ENCODE measurements around the gene SORCS2. TPM values are rescaled to one million over a fixed set of nuclear protein-coding genes. Genes with fewer than 3 reads are reported as not detected.

The SORCS2 gene
- total RNA-seq, 3 donors from 2014 or later: 0.66 to 1.3 (median 0.80) TPM

DNA sequence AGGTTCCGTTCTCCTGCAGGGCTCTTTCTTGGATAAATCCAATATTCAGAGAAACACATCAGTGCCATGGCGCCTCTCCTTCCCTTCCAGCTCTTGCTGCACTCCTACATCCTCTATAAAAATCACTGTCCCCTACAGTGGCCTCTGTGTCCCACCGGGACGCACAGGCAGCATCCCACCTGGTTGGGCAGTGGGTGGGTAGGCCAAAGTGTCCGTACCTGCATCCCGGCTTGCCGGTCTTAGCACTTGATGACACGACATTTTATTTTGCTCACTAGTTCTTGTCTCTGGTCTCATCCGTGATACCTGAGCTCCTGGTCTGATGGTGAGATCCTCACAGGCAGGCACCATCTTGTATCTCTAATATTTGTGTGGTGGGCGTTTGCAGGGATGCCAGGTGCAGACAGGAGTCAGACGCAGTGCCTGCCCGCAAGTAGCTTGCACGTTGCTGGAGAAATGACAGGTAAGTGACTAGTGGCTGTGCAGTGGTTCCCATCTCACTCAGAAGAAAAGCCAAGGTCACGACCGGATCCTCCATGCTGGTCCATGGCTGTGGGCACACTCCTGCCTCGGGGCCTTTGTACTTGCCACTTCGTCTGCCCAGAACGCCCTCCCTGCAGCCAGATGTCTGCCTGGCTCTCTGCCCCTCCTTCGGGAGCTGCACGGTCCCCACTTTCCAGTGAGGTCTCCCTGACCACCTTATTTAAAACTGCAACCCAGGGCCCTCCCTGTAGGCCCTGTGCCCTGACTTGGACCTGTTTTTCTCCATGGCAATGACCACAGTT, 109.7 kb downstream of the SORCS2 start:
- no peaks in the 10 kb centered on the region for H3K36me3 ChIP-seq
- H3K27ac ChIP-seq: no peak overlapping the region
- intact Hi-C loops (cut with DNase I; ENCODE audit: low total_unique reads): no loop called here
- TF ChIP-seq POLR2AphosphoS5 (IDR thresholded peaks at IDR 0.05): no peak
- TF ChIP-seq CTCF (IDR thresholded peaks at IDR 0.05): no peak
- no peak for TF ChIP-seq POLR2A (IDR thresholded peaks at IDR 0.05)
- no peak overlapping the region for H3K4me3 ChIP-seq
- H3K4me1 ChIP-seq: no peaks in the 10 kb centered on the region
- peaks cover 0 to 16% of the 10 kb centered on the region in 2 donors for H3K27me3 ChIP-seq
- no peaks in the 10 kb centered on the region for H3K9me3 ChIP-seq
- no peak for DNase-seq (ENCODE audit: low spot score in 2 of 2)

GRCh38 chr4:7302781-7303404, 110.6 kb downstream of the SORCS2 start:
- Histone ChIP-seq H3K4me1 (no peaks in the 10 kb centered on the region), H3K4me3 (no peak overlapping the region), H3K27ac (no peak overlapping the region), H3K27me3 (peaks cover 0 to 16% of the 10 kb centered on the region in 2 donors), H3K9me3 (no peaks in the 10 kb centered on the region), H3K36me3 (no peaks in the 10 kb centered on the region)
- no peak for DNase-seq (ENCODE audit: low spot score in 2 of 2)
- TF ChIP-seq CTCF (IDR thresholded peaks at IDR 0.05) (no peak), POLR2A (IDR thresholded peaks at IDR 0.05) (no peak), POLR2AphosphoS5 (IDR thresholded peaks at IDR 0.05) (no peak)
- intact Hi-C loops (cut with DNase I; ENCODE audit: low total_unique reads): no loop called here

GRCh38 chr4:7303561-7303960, 111.2 kb downstream of the SORCS2 start:
- Histone ChIP-seq H3K9me3 (no peaks in the 10 kb centered on the region), H3K4me3 (no peak overlapping the region), H3K27me3 (peaks cover 0 to 16% of the 10 kb centered on the region in 2 donors), H3K27ac (no peak overlapping the region), H3K36me3 (no peaks in the 10 kb centered on the region), H3K4me1 (no peaks in the 10 kb centered on the region)
- intact Hi-C loops (cut with DNase I; ENCODE audit: low total_unique reads): no loop called here
- no peak for DNase-seq (ENCODE audit: low spot score in 2 of 2)
- TF ChIP-seq CTCF (IDR thresholded peaks at IDR 0.05) (no peak), POLR2A (IDR thresholded peaks at IDR 0.05) (no peak)

DNA sequence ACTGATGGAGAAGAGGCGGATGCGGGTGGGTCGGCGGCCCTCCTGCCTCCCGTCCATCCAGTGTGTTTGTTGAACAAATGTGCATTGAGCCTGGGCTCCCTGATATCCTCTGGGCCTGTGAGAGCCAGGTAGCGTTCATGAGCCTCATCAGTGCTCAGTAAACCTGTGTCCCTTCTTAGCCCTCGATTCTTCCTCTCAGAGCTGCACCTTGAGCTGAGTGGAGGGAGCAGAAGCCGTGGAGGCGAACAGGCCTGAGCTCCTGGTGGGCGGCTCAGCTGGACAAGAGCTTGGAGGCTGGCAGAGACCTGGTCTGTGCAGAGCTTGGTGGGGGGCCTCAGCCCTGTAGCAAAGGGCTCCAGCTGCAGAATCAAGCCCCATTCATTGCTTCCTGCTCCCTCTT, 112.1 kb downstream of the SORCS2 start:
- no peak for DNase-seq (ENCODE audit: low spot score in 2 of 2)
- TF ChIP-seq CTCF (IDR thresholded peaks at IDR 0.05) (no peak), POLR2AphosphoS5 (IDR thresholded peaks at IDR 0.05) (no peak), POLR2A (IDR thresholded peaks at IDR 0.05) (no peak)
- Histone ChIP-seq H3K4me3 (no peak overlapping the region), H3K27ac (no peak overlapping the region), H3K36me3 (no peaks in the 10 kb centered on the region), H3K27me3 (peaks cover 0 to 16% of the 10 kb centered on the region in 2 donors), H3K4me1 (no peaks in the 10 kb centered on the region), H3K9me3 (no peaks in the 10 kb centered on the region)
- intact Hi-C loops (cut with DNase I; ENCODE audit: low total_unique reads): no loop called here

Data from breast epithelium (tissue), 4 donors.